NCI-H510A (cell line): ENCODE measurements around the gene KIZ.

Experiments
- DNase-seq: peaks from one replicate; lab custom pipeline; 2025; lab: John Stamatoyannopoulos, UW

Gene KIZ

DNA sequence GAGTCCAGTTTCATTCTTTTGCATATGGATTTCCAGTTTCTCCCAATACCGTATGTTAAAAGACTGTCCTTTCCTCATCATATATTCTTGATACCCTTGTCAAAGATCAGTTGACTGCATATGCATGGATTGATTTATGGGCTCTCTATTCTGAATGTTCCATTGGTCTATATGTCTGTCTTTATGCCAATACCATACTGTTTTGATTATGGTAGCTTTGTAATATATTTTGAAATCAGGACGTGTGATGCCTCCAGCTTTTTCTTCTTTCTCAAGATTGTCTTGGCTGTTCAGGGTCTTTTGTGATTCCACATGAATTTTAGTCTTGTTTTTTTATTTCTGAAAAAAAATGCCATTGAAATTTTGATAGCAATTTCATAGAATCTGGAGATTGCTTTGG, 51.9 kb downstream of the KIZ start:
- DNase-seq: no peak

GRCh38 chr20:21179757-21180156, 53.9 kb downstream of the KIZ start:
- DNase-seq: no peak

DNA sequence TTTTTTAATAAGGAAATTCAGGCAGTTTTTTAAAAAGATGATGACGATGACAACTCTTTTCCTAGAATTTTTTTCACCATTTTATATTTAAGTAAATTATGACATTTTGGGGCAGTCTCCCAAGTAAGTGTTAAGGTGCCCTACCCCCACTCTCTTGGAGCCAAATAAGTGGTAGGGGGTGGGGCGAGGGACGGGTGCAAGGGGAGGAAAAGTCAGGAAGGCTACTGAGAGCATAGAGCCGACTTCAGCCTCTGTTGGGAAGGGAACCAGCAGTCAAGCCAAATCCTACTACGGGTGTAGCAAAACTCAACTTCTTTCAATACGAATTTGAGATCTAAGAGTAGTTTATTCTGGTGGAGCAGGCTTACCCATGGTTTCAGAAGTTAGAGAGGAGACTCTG, 54.4 kb downstream of the KIZ start:
- DNase-seq: no peak

- no peak for DNase-seq
These were observed 55.1 kb downstream of the KIZ start for GRCh38 chr20:21181028-21181427.

- no peak for DNase-seq
These were observed 57.1 kb downstream of the KIZ start for GRCh38 chr20:21182832-21183563.

GRCh38 chr20:21183722-21184121, 57.8 kb downstream of the KIZ start:
- DNase-seq: no peak

DNA sequence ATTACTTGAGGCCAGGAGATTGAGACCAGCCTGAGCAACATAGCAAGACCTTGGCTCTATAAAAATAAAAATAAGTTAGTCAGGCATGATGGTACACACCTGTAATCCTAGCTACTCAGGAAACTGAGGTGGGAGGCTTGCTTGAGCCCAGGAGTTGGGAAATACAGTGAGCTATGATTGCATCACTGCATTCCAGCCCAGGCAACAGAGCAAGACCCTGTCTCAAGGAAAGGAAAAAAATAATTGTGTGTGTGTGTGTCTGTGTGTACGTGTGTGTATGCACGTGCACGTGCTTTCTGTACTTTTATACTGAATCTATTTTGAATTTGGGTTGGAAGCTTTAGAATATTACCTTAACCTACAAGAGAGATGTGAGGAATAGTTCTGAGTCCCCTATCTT, 58.9 kb downstream of the KIZ start:
- no peak for DNase-seq

DNA sequence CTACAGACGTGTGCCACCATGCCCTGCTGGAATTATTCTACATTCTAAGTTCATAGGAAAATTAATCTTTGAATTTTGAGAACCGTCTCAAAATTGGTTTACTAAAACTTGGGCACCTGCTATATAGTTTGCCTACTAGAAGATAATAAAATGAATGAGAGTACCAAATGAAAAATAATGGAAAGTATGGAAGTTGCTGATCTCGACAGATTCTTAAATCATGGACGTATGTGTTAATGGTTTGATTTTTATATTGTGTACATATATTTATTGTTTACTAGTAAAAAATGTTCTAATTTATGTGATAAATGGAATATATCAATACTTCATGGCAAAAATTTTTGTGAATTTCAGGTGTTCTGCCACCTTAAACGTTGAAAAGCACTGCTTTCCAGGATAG, 60.0 kb downstream of the KIZ start:
- DNase-seq: no peak

DNA sequence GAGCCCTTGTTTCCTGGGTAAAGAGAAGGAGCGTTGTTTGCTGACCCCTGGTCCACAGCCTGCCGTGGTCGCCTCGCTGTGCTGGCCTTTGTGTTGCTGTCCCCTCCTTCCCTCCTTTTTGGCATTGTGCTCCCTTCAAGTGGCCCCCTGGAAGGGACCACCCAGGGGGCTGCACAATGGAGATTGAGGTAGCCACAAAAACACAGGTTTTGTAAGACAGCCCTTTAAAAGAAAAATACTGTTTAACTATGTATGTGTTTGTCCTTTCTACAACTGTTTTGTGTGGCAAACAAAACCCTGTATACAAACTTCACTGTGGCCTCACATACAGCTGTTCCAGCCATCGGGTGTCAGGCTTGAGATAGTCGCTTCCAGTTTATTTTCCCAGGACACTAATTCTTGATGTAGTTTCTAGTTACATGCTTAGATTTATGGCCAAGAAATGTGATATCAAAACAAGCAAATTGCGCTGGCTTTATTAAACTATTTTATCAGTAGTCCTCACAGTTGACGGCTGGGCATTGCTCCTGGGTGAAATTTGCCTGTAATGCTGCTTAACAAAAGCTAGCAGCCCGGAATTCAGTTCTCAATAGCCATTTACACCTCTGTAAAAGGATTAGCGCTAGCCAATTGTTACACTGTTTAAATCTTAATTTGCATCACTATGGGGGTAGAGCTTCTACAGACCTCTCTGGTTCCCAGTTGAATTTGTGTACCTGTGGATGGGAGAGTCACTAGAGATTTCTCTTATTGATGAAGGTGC, 64.1 kb downstream of the KIZ start:
- no peak for DNase-seq

GRCh38 chr20:21190869-21191268, 65.0 kb downstream of the KIZ start:
- DNase-seq: no peak

DNA sequence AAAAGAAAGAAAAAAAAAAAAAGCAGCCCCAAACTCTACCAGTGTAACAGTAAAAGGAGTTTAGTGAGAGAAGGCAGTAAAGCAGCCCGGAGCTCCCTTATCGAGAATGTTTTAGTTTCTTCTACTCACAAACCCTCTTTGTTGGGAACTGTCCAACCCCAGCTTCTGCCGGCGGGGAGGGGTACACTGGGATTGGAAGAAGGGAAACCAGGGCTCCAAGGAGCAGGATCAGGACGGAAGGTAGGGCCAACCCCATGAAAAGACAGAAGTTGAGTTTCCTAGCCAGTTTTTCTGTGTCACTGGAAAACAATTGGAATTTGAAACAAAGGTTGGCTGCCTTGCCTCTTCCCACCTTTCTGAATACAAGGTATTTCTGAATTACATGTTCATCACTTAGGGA, 66.0 kb downstream of the KIZ start:
- no peak for DNase-seq

GRCh38 chr20:21202259-21202658, 76.4 kb downstream of the KIZ start:
- no peak for DNase-seq

DNA sequence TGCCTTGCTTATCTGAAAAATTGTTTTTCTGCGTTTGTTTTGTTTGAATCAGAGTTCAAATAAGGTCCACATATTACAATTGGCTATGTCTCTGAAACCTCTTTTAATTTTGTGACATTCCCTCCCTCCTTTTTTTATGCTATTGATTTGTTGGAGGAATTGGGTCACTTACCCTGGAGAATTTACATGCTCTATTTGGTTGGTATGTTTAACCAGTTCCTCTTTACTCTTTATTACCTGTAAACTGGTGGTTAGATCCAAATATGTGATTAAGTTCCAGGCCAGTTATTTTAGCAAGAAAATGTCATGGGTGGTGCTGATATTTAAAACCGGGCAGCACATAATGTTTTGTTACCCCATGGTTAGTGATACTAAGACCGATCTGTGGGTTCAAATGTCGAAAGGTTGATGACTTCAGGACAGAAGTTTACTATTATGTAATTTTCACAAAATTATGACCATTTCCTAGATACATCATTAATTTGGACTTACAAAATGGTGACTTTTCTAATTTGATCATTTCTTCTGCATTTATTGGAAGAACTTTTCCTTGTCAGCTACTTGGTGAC, 77.3 kb downstream of the KIZ start:
- DNase-seq: no peak

GRCh38 chr20:21206584-21206983, 80.7 kb downstream of the KIZ start:
- DNase-seq: no peak

- DNase-seq: no peak
These were observed 83.1 kb downstream of the KIZ start for GRCh38 chr20:21208999-21209398.

DNA sequence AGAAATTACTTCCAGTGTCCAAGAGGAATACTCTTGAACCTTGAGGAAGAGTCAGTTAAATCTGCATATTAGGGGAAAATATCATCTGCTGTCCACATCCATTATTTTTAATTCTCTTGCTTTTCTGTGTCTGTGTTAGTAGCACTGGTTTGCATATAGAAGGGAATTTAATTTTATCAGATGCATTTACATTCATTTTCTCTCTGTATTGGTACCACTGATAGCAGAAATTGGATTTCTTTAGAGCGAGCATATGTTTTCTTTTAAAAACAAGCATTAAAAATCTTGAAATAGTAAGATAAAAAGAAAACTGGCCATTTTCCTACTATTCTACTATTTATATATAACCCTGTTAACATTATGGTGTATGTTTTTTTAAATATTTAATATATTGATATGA, 83.8 kb downstream of the KIZ start:
- DNase-seq: no peak

GRCh38 chr20:21213691-21214090, 87.8 kb downstream of the KIZ start:
- no peak for DNase-seq

DNA sequence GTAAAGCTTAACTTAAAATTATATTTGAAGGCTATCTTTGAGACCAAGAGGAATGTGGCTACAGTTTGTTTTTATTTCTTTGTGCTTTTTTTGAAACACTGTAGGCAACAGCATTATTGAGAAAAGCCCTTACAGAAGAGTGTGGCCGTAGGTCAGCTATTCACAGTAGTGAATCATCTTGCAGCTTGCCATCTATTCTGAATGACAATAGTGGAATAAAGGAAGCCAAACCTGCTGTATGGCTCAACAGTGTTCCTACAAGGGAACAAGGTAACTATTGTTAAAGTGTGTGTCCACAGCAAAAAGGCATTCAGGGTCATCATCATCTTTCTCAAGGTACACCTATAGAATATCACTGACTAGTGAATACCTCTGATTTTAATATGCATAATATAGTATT, 88.5 kb downstream of the KIZ start:
- DNase-seq: no peak

GRCh38 chr20:21219686-21220085, 93.8 kb downstream of the KIZ start:
- DNase-seq: no peak

DNA sequence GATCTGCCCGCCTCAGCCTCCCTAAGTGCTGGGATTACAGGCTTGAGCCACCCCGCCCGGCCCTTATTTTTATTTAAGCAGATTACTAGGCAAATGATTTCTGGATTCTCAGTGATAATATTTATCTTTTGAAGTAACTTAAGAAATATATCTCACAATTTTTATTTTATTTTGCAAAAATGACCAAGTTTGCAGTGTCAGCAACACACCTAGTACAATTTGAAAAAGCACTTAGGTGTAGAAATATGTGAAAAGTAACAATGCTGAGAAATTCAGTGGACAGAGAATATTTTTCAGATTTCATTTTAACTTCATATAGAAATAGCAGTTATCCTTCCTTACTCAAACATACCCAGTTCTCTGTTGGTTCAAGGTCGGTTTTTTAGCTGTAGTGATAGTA, 98.3 kb downstream of the KIZ start:
- DNase-seq: no peak

DNA sequence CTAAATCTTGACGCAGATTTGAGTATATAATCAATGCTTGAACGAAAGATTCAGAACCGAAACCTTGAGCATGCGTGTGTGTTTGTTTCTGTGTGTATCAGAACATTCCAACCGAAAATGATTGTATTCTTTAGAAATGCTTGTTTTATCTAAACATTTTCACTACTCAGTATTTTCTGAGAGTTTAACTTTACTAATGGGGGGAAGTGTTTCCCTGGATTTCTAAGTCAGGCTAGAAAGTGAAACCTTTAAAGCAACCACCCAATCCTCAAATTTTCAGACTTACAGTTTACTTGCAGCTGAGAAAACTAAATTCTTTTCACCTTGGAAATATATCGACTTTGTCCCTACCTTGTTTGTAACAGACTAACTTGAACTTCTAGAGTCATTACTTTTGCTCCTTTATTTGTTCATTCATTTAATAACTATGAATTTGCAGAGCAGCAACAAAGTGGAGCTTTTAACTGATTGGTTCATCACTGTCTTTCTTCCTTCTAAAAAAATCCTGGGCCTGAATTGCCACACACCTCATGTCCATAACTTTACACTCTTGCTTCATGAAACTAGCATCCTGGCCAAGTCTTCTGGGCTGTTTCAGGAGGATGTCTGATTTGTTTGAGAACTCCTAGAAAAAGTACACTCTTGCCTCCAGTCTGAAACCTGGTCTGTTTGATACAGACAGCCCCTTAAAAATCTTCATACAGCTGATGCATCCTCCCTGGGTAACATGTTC, 99.5 kb downstream of the KIZ start:
- no peak for DNase-seq

- no peak for DNase-seq
These were observed 102.6 kb downstream of the KIZ start for GRCh38 chr20:21228511-21228910.

- no peak for DNase-seq
These were observed 103.3 kb downstream of the KIZ start for GRCh38 chr20:21229163-21229562.
